ENCODE measurements around the gene ILRUN.

ILRUN gene

DNA sequence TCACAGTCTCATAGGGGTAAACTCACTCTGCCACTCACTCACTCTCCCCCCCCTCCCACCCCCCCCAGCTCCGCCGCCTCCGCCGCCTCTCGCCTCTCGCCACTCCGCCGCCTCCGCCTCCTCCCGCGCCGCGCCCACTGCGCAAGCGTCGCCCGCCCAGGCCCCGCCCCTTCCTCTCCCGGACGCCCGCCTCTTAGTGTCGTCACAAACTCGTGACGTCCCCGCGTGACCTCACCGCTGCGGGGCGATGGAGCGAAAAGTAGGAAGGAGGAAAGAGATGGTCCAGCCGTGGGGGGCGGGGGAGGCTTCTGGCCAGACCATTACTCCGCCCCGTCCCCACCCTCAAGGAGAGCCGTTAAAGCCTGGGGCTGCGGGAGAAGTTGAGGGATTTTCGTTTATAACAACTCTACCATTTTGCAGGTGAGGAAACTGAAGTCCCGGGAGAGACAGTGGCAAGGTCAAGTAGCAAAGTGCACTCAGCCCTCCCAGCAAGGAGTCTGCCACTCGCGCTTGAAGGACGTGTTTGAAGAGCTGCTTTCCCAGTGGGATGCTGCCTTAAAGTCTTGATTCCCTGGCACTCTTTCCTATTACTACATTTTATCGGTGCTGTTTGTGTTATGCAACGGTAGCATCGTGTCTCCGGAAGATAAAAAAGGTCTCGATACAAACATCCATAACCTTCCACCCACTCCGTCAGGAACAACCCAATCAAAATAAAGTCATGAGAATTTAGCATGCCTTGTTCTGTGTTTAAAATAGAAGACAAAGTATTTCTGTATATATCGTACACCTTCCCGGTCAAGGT, at the start of gene ILRUN:
Gene ILRUN, minus strand, starts transcription at position 29 of the 805 bp plus-strand sequence. CDS start 164 bp downstream, outside the sequence.
- TF ChIP-seq, protein P1, sequence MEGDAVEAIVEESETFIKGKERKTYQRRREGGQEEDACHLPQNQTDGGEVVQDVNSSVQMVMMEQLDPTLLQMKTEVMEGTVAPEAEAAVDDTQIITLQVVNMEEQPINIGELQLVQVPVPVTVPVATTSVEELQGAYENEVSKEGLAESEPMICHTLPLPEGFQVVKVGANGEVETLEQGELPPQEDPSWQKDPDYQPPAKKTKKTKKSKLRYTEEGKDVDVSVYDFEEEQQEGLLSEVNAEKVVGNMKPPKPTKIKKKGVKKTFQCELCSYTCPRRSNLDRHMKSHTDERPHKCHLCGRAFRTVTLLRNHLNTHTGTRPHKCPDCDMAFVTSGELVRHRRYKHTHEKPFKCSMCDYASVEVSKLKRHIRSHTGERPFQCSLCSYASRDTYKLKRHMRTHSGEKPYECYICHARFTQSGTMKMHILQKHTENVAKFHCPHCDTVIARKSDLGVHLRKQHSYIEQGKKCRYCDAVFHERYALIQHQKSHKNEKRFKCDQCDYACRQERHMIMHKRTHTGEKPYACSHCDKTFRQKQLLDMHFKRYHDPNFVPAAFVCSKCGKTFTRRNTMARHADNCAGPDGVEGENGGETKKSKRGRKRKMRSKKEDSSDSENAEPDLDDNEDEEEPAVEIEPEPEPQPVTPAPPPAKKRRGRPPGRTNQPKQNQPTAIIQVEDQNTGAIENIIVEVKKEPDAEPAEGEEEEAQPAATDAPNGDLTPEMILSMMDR (IDR thresholded peaks at IDR 0.05) = no peak

DNA sequence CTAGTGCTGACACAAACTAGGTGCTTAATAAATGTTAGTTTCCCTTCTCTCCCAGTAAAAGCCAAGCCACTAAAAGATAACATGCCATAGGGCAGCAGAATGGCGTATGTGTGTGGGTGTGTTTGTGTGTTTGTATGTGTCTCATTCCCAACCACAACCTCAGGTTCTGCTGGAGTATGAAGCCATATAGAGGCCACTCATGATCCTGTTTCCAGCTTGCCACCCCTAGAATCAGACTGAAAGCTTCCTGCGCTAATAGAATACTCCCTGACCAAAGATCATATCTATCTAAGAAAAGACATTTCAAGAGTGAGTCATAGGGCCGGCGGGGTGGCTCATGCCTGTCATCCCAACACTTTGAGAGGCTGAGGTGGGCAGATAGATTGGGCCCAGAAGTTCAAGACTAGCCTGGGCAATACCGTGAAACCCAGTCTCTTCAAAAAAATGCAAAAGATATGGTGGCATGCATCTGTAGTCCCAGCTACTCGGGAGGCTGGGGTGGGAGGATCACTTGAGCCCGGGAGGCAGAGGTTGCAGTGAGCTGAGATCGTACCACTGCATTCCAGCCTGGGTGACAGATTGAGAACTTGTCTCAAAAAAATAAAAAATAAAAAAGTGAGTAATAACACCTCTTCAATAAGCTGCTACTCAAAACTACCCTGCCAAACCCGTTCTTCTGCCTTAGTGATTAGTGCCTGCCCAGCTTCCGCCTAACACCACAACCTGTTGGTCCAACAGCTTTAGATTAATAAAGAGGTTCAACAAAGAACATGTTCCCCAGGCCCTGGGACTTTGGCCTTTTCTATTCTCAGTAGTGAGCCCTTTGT, 48.9 kb upstream of the ILRUN start:
- TF ChIP-seq, protein P1 (IDR thresholded peaks at IDR 0.05) = no peak

DNA sequence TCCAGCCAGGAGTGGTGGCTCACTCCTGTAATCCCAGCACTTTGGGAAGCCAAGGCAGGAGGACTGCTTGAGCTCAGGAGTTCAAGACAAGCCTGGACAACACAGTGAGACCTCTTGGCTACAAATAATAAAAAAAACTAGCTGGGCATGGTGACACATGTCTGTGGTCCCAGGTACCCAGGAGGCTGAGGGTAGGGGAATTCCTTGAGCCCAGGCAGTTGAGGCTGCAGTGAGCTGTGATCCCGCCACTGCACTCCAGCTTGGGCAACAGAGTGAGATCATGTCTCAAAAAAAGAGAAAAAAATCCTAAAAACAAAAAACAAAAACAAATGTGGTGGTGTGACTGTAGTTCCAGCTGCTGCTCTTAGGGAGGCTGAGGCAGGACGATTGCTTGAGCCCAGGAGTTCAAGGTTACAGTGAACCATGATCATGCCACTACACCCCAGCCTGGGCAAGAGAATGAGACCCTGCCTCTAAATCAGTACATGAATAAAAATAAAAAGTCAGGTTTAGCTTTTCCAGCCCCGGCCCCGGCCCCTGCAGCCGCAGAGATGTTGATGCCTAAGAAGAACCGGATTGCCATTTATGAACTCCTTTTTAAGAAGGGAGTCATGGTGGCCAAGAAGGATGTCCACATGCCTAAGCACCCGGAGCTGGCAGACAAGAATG, 47.2 kb upstream of the ILRUN start:
- TF ChIP-seq, protein P1 (IDR thresholded peaks at IDR 0.05) = no peak

DNA sequence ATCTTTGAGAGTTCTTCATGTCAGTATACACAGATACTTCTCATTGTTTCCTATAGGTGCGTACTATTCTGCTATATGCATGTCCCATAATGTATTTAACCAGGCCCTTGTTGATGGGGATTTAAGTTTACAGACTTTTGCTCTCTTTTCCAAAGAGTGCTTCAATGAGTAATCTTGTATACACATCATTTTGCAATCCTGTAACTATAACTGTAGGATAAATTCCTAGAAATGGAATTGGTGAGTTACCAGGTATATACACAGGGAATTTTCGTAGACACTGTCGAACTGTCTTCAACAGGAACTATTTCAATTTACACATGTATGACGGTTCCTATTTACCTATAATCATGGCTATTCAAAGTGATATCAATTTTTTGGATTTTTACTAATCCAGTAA, 45.5 kb upstream of the ILRUN start:
- TF ChIP-seq, protein P1 (IDR thresholded peaks at IDR 0.05) = no peak

DNA sequence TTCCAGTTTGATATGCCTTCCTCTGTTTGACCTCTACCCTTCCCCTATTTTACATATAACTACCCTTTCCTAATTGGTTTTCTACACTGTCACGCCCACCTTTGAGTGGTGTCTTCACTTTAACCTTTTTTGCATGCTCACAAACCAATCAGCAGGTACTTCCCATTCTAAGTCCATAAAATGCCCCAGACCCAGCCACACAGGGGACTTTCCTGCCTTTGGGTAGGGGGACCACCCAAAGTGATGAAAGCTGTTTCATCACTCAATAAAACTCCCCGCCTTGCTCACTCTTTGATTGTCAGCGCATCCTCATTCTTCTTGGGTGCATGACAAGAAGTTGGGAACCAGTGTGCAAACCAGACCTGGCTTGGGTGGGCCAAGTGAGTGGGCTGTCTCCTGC, 40.3 kb upstream of the ILRUN start:
- TF ChIP-seq, protein P1 (IDR thresholded peaks at IDR 0.05) = no peak

DNA sequence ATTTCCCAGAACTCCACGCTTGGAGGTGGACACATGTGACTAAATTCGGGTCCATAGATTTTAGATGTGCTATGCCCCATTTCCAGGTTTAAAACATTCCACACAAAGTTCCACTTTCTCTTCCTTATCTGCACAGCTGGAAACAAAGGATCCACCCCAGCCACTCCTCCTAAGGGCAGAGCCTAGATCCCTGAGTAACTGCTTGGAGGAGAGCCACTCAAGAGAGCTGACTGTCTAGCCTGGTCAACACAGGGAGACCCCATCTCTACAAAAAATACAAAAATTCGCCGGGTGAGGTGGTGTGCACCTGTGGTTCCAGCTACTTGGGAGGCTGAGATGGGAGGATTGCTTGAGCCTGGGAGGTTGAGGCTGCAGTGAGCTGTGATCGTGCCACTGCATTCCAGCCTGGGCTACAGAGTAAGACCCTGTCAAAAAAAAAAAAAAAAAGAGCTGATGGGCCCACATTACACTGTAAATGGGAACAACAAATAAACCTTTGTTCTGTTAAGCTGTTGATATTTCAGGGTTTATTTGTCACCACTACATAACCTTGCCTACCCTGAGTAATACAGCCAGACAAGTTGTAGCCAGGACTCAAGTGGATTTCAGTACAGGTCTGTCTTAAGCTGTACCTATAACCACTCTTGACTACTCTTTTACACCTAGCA, 35.0 kb upstream of the ILRUN start:
- TF ChIP-seq, protein P1 (IDR thresholded peaks at IDR 0.05) = no peak
